ENCODE data around the gene ABI1. TPM values are rescaled to one million over a fixed set of nuclear protein-coding genes. Genes with fewer than 3 reads are reported as not detected.

The ABI1 gene
- total RNA-seq, 1 experiment from 2014 or later: 50.8 TPM

DNA sequence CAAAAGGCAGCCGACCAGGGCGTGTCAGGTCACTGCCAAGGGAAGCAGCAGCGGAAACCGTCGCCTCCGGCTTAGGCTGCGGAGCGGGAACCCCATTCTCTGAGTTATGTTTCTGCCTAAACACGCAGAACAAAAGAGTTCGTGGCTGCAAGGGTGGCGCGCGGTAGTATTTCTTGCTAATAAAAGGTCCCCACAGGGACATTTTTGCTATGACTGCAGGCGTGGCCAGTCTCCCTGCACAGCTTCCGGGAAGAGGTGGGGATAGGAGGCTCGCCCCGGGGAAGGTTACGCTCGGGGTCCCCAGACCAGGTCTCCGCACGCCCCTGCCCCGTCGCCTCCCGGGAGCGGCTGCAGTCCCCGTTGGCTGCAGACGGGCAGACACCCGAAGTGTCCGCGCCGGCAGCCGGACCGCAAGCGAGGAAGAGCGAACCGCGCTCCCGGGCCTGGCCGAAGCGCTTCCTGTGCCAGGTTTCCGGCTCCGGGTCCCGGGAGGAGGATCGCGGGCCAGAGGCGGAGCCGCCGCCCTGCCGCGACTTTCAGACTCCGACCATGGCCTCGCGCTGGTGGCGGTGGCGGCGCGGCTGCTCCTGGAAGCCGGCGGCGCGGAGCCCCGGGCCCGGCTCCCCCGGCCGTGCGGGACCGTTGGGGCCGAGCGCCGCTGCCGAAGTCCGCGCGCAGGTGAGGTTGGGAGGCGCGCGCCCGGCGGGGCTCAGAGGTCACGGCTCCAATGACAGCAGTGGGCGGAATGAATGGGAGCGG is 163.4 kb downstream of the ABI1 start, which contains the start of gene PDSS1:
Gene PDSS1 (plus strand): TSS at position 539 of the 759 bp plus-strand sequence. CDS start 11 bp downstream, at position 550.
- Histone ChIP-seq H3K27me3 (ENCODE audit: insufficient read depth, low read depth) (no peaks in the 10 kb centered on the region), H3K9me3 (ENCODE audit: insufficient read depth, low read depth) (no peaks in the 10 kb centered on the region), H3K36me3 (ENCODE audit: low read depth) (no peaks in the 10 kb centered on the region), H3K4me3 (peak within 1 kb of the TSS; percentile 68), H4K20me1 (ENCODE audit: insufficient read depth) (no peaks in the 10 kb centered on the region), H3F3A (ENCODE audit: insufficient read depth, low read depth) (no peaks in the 10 kb centered on the region), H3K4me1 (replicated peaks; ENCODE audit: insufficient read depth) (peaks cover 8% of the 10 kb centered on the region; the same call in 1 of the 2 replicates), H2AFZ (peak within 1 kb of the TSS; percentile 93), H3K79me2 (ENCODE audit: low read depth) (peaks cover 20% of the 10 kb centered on the region), H3K27ac (peak within 1 kb of the TSS; percentile 40), H3K9me2 (ENCODE audit: insufficient read depth) (no peaks in the 10 kb centered on the region), H3K4me2 (peak within 1 kb of the TSS; percentile 92)
- CTCF ChIA-PET: no interaction called here
- intact Hi-C loops (cut with micrococcal nuclease; ENCODE audit: unreplicated experiment): no loop called here
- no TSS peak for BruUV-seq (replicated peaks)
- TF ChIP-seq, protein P1, sequence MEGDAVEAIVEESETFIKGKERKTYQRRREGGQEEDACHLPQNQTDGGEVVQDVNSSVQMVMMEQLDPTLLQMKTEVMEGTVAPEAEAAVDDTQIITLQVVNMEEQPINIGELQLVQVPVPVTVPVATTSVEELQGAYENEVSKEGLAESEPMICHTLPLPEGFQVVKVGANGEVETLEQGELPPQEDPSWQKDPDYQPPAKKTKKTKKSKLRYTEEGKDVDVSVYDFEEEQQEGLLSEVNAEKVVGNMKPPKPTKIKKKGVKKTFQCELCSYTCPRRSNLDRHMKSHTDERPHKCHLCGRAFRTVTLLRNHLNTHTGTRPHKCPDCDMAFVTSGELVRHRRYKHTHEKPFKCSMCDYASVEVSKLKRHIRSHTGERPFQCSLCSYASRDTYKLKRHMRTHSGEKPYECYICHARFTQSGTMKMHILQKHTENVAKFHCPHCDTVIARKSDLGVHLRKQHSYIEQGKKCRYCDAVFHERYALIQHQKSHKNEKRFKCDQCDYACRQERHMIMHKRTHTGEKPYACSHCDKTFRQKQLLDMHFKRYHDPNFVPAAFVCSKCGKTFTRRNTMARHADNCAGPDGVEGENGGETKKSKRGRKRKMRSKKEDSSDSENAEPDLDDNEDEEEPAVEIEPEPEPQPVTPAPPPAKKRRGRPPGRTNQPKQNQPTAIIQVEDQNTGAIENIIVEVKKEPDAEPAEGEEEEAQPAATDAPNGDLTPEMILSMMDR (conservative IDR thresholded peaks at IDR 0.05): no peak
- TF ChIP-seq EZH2 (IDR thresholded peaks at IDR 0.05; ENCODE audit: low read depth): no peak
- DNase-seq: peak; percentile 39 to 65
- POLR2A ChIA-PET (ENCODE audit: unreplicated experiment): interaction anchor here (0.7 to 0.8 kb wide), 3 partner anchors 12 to 807 kb away, joined by 4 to 6 read pairs (median 5); partner anchors contain the start of gene RAB18

DNA sequence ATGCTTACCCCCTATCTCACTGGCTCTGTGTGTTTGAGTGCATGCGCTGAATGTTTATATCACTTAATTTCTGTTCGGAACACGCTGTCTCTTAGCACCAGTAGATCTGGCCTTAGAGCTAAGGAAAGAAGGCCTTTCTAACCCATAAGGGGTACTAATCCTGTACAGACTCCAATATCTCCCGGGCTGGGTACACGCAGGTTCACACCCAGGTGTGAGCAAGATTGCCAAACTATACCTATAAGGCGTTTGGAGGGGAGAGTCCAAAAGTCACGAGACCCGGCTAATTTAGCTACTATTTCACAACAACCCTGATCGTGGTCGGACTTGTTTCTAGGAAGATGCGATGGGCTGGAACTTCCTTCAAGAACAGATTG is 164.0 kb downstream of the ABI1 start:
- POLR2A ChIA-PET (ENCODE audit: unreplicated experiment): no interaction called here
- Histone ChIP-seq H3K27ac (peak overlapping the region; percentile 40), H3K4me2 (peak overlapping the region; percentile 92), H3K4me1 (replicated peaks; ENCODE audit: insufficient read depth) (peaks cover 8% of the 10 kb centered on the region; the same call in 1 of the 2 replicates), H3K27me3 (ENCODE audit: insufficient read depth, low read depth) (no peaks in the 10 kb centered on the region), H3K9me3 (ENCODE audit: insufficient read depth, low read depth) (no peaks in the 10 kb centered on the region), H3F3A (ENCODE audit: insufficient read depth, low read depth) (no peaks in the 10 kb centered on the region), H2AFZ (peak overlapping the region; percentile 93), H3K4me3 (peak overlapping the region; percentile 68), H3K36me3 (ENCODE audit: low read depth) (no peaks in the 10 kb centered on the region), H3K9me2 (ENCODE audit: insufficient read depth) (no peaks in the 10 kb centered on the region), H4K20me1 (ENCODE audit: insufficient read depth) (no peaks in the 10 kb centered on the region), H3K79me2 (ENCODE audit: low read depth) (peaks cover 20% of the 10 kb centered on the region)
- TF ChIP-seq EZH2 (IDR thresholded peaks at IDR 0.05; ENCODE audit: low read depth): no peak
- TF ChIP-seq, protein P1 (conservative IDR thresholded peaks at IDR 0.05): no peak
- peak in 1 of 2 experiments; percentile 58 for DNase-seq
- CTCF ChIA-PET: no interaction called here
- intact Hi-C loops (cut with micrococcal nuclease; ENCODE audit: unreplicated experiment): no loop called here
- BruUV-seq (replicated peaks): TSS peak; percentile 95

Other genes starting within 250 kb of the ABI1 start
- gene PDSS1, start 163.3 kb downstream of the ABI1 start, total RNA-seq (2021): 4.5 and 5.6 TPM in 2 replicates
- 10.6 and 12.9 TPM in 2 replicates for gene ANKRD26, start 239.5 kb upstream of the ABI1 start, total RNA-seq (2021)

All from PC-9 (cell line).